ENCODE data around the gene ASXL2. TPM values are rescaled to one million over a fixed set of nuclear protein-coding genes. Genes with fewer than 3 reads are reported as not detected.
A peak's percentile ranks its signal among the peaks of the same experiment; 100 is the strongest.

ASXL2 gene
- polyA plus RNA-seq, 3 donors, result 3.6 to 13.4 (median 7.1) TPM

- Histone ChIP-seq H2AFZ (ENCODE audit: insufficient read depth, low read depth, low read length, poor library complexity, severe bottlenecking) (no peak overlapping the region), H3K4me2 (replicated peaks; ENCODE audit: extremely low read depth, low read length, poor library complexity, severe bottlenecking) (no peak overlapping the region), H3K4me3 (replicated peaks in 1 of 3; ENCODE audit: low read depth in 2 of 3, low read length in 3 of 3) (no peak overlapping the region), H3K9ac (ENCODE audit: insufficient read depth, low read length, poor library complexity, severe bottlenecking) (no peak overlapping the region), H3K27ac (ENCODE audit: low read depth in 1 of 2, low read length in 2 of 2) (peak overlapping the region in 1 of 2 donors; percentile 24), H3K9me3 (replicated peaks in 1 of 2; ENCODE audit: control insufficient read depth in 1 of 2, insufficient read depth in 1 of 2, low read length in 2 of 2) (no peaks in the 10 kb centered on the region), H3K36me3 (replicated peaks in 1 of 2; ENCODE audit: control insufficient read depth in 1 of 2, insufficient read depth in 2 of 2, low read length in 2 of 2) (peaks cover 72 to 81% of the 10 kb centered on the region in 2 donors), H3K27me3 (ENCODE audit: control insufficient read depth in 2 of 2, insufficient read depth in 2 of 2, low read length in 2 of 2) (no peaks in the 10 kb centered on the region), H3K4me1 (ENCODE audit: control insufficient read depth in 1 of 2, insufficient read depth in 2 of 2, low read length in 2 of 2) (peaks cover 8 to 12% of the 10 kb centered on the region in 2 donors), H3K79me2 (ENCODE audit: insufficient read depth, low read length) (no peaks in the 10 kb centered on the region), H4K20me1 (ENCODE audit: insufficient read depth, low read length) (no peaks in the 10 kb centered on the region)
- Mint-ChIP-seq H3K4me1 (peaks cover 9% of the 10 kb centered on the region), H3K27me3 (ENCODE audit: low read depth in 3 of 3) (peaks cover 0 to 1% (median 0%) of the 10 kb centered on the region in 3 donors), H3K27ac (peak overlapping the region in 1 of 7 donors; percentile 57), H3K36me3 (peaks cover 68 to 86% of the 10 kb centered on the region in 2 donors), H3K4me3 (no peak overlapping the region), H3K9me3 (no peaks in the 10 kb centered on the region)
- DNase-seq, result no peak
- intact Hi-C loops (cut with micrococcal nuclease), result no loop called here
- no peak for TF ChIP-seq CTCF (IDR thresholded peaks at IDR 0.05)
- no CpG with 5 or more reads among the region's 1 CpG for WGBS (ENCODE audit: insufficient coverage)
These were observed 120.4 kb downstream of the ASXL2 start for GRCh38 chr2:25757906-25758305.

DNA sequence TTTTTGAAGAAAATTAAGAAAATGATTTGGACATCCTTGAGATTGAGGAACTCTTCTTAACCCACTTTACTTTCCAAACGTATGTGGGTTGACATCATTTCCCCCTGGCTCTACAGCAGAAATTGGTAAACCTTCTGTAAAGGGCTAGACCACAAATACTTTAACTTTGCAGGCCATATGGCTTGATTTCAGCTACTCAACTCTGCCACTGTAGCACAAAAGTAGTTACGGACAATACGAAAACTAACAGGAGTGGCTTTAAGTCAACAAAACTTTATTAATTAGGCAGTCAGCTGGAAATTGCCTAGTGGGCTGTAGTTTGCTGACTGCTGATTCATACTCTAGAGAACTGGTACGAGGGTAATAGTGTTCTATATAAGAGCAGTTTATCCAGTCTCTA, 121.8 kb downstream of the ASXL2 start:
- Histone ChIP-seq H3K9me3 (replicated peaks in 1 of 2; ENCODE audit: control insufficient read depth in 1 of 2, insufficient read depth in 1 of 2, low read length in 2 of 2) (no peaks in the 10 kb centered on the region), H3K4me1 (ENCODE audit: control insufficient read depth in 1 of 2, insufficient read depth in 2 of 2, low read length in 2 of 2) (peaks cover 8 to 12% of the 10 kb centered on the region in 2 donors), H3K4me2 (replicated peaks; ENCODE audit: extremely low read depth, low read length, poor library complexity, severe bottlenecking) (peak overlapping the region; percentile 6), H4K20me1 (ENCODE audit: insufficient read depth, low read length) (no peaks in the 10 kb centered on the region), H3K27ac (ENCODE audit: low read depth in 1 of 2, low read length in 2 of 2) (peak overlapping the region in 1 of 2 donors; percentile 64), H3K4me3 (replicated peaks in 1 of 3; ENCODE audit: low read depth in 2 of 3, low read length in 3 of 3) (no peak overlapping the region), H3K27me3 (ENCODE audit: control insufficient read depth in 2 of 2, insufficient read depth in 2 of 2, low read length in 2 of 2) (no peaks in the 10 kb centered on the region), H3K36me3 (replicated peaks in 1 of 2; ENCODE audit: control insufficient read depth in 1 of 2, insufficient read depth in 2 of 2, low read length in 2 of 2) (peaks cover 78 to 85% of the 10 kb centered on the region in 2 donors), H2AFZ (ENCODE audit: insufficient read depth, low read depth, low read length, poor library complexity, severe bottlenecking) (peak overlapping the region; percentile 2), H3K79me2 (ENCODE audit: insufficient read depth, low read length) (no peaks in the 10 kb centered on the region), H3K9ac (ENCODE audit: insufficient read depth, low read length, poor library complexity, severe bottlenecking) (no peak overlapping the region)
- intact Hi-C loops (cut with micrococcal nuclease), result no loop called here
- H3K27me3 Mint-ChIP-seq (ENCODE audit: low read depth in 3 of 3), result no peaks in the 10 kb centered on the region
- peak overlapping the region in 1 of 2 donors; percentile 16 for H3K4me3 Mint-ChIP-seq
- H3K36me3 Mint-ChIP-seq, result peaks cover 71 to 88% of the 10 kb centered on the region in 2 donors
- peak overlapping the region; percentile 30 to 86 (median 46) for H3K27ac Mint-ChIP-seq
- no CpG with 5 or more reads among the region's 4 CpGs for WGBS (ENCODE audit: insufficient coverage)
- DNase-seq, result peak; percentile 31 to 43 (median 38)
- no peak for TF ChIP-seq CTCF (IDR thresholded peaks at IDR 0.05)
- H3K9me3 Mint-ChIP-seq, result no peaks in the 10 kb centered on the region
- peaks cover 9% of the 10 kb centered on the region for H3K4me1 Mint-ChIP-seq
